Stimulated activated naive CD4-positive, alpha-beta T cell treated with Interleukin-2 at 50 U/mL for 16 hours (primary cell): ENCODE data around the gene SSTR3.

Experiments
- DNase-seq: peaks from one replicate; lab custom pipeline; 2025; lab: John Stamatoyannopoulos, UW

Gene SSTR3

GRCh38 chr22:37196539-37197450, 15.5 kb downstream of the SSTR3 start:
- DNase-seq = no peak

- DNase-seq = no peak
These were observed 16.4 kb downstream of the SSTR3 start for GRCh38 chr22:37195921-37196320.

GRCh38 chr22:37194750-37195149, 17.5 kb downstream of the SSTR3 start:
- no peak for DNase-seq

GRCh38 chr22:37193629-37194191, 18.6 kb downstream of the SSTR3 start:
- DNase-seq = peak; percentile 24

GRCh38 chr22:37192741-37193140, 19.5 kb downstream of the SSTR3 start:
- no peak for DNase-seq

GRCh38 chr22:37192204-37192603, 20.1 kb downstream of the SSTR3 start:
- DNase-seq = no peak

GRCh38 chr22:37190262-37190780, 22.0 kb downstream of the SSTR3 start:
- DNase-seq = no peak

GRCh38 chr22:37188901-37189466, 23.3 kb downstream of the SSTR3 start:
- no peak for DNase-seq

- no peak for DNase-seq
These were observed 24.2 kb downstream of the SSTR3 start, which contains the start of gene C1QTNF6 for GRCh38 chr22:37187891-37188761. Gene C1QTNF6, minus strand, starts transcription at chr22:37188247. Its CDS starts 34 bp downstream, at chr22:37188213.

GRCh38 chr22:37187552-37187890, 24.8 kb downstream of the SSTR3 start:
- DNase-seq = no peak

GRCh38 chr22:37186997-37187522, 25.2 kb downstream of the SSTR3 start:
- DNase-seq = no peak

GRCh38 chr22:37186228-37186996, 25.9 kb downstream of the SSTR3 start:
- peak; percentile 19 for DNase-seq

- DNase-seq = no peak
These were observed 26.5 kb downstream of the SSTR3 start for GRCh38 chr22:37185646-37186227.

GRCh38 chr22:37184816-37185541, 27.3 kb downstream of the SSTR3 start:
- DNase-seq = no peak

- no peak for DNase-seq
These were observed 27.9 kb downstream of the SSTR3 start for GRCh38 chr22:37184380-37184755.

GRCh38 chr22:37183432-37184379, 28.6 kb downstream of the SSTR3 start:
- DNase-seq = no peak

- no peak for DNase-seq
These were observed 29.4 kb downstream of the SSTR3 start for GRCh38 chr22:37182949-37183245.

- no peak for DNase-seq
These were observed 30.0 kb downstream of the SSTR3 start for GRCh38 chr22:37182101-37182948.
